VCaP (cell line): ENCODE data around the gene CACNA1A.
"Not testable (repeated sequence)": the region's sequence is repeated elsewhere in the genome, so short reads cannot be mapped to it uniquely, and the experiment has no call there.

Source experiments
- H3K27ac ChIP-seq: fragments of 450-650 bp; 2 replicates; pipeline ENCODE4 v1.5.1; 2017
- TF ChIP-seq, protein P1 (sequence below): fragments of 450-650 bp; conservative IDR thresholded peaks from 2 replicates; pipeline ENCODE4 v1.5.1; 2017; ENCODE audit warnings: mild to moderate bottlenecking, moderate library complexity

The CACNA1A gene

DNA sequence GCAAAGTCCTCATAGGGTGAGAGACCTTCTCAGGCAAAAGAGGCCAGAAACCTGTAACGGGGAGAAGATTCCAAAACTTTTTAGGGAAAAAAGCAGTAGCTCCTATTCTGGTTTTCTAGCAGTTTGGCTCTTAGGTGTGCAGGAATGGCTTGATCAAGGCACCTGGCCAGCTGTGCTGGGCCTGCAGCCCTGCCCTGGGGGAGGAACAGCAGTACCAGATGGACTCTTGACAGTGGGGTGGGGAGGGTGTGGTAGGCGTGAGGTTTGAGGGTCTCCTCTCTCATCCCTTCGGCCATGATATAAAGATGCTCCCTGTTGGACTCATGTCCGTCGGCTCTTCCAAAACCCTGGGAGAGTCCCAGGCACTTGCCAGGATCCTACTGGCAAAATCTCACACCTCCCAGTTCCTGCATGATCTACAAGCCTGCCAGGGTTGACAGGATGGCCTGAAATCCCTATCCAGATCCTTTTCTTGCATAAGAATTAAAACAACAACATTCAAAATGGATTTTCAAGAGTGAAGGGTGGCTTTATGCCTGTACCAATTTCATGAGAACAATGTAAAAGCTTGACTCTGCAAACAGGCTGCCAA is 235.7 kb downstream of the CACNA1A start:
- H3K27ac ChIP-seq: no peak overlapping the region
- TF ChIP-seq, protein P1, sequence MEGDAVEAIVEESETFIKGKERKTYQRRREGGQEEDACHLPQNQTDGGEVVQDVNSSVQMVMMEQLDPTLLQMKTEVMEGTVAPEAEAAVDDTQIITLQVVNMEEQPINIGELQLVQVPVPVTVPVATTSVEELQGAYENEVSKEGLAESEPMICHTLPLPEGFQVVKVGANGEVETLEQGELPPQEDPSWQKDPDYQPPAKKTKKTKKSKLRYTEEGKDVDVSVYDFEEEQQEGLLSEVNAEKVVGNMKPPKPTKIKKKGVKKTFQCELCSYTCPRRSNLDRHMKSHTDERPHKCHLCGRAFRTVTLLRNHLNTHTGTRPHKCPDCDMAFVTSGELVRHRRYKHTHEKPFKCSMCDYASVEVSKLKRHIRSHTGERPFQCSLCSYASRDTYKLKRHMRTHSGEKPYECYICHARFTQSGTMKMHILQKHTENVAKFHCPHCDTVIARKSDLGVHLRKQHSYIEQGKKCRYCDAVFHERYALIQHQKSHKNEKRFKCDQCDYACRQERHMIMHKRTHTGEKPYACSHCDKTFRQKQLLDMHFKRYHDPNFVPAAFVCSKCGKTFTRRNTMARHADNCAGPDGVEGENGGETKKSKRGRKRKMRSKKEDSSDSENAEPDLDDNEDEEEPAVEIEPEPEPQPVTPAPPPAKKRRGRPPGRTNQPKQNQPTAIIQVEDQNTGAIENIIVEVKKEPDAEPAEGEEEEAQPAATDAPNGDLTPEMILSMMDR: no peak

GRCh38 chr19:13269348-13269747 is 236.9 kb downstream of the CACNA1A start:
- H3K27ac ChIP-seq: no peak overlapping the region
- TF ChIP-seq, protein P1: no peak

- H3K27ac ChIP-seq: no peak overlapping the region
- TF ChIP-seq, protein P1: no peak
Measured at GRCh38 chr19:13267889-13268288, 238.4 kb downstream of the CACNA1A start.

GRCh38 chr19:13267131-13267530 is 239.1 kb downstream of the CACNA1A start:
- TF ChIP-seq, protein P1: no peak
- H3K27ac ChIP-seq: no peak overlapping the region

- TF ChIP-seq, protein P1: peak; percentile 72
- no peak overlapping the region for H3K27ac ChIP-seq
Measured at GRCh38 chr19:13262450-13262849, 243.8 kb downstream of the CACNA1A start.

DNA sequence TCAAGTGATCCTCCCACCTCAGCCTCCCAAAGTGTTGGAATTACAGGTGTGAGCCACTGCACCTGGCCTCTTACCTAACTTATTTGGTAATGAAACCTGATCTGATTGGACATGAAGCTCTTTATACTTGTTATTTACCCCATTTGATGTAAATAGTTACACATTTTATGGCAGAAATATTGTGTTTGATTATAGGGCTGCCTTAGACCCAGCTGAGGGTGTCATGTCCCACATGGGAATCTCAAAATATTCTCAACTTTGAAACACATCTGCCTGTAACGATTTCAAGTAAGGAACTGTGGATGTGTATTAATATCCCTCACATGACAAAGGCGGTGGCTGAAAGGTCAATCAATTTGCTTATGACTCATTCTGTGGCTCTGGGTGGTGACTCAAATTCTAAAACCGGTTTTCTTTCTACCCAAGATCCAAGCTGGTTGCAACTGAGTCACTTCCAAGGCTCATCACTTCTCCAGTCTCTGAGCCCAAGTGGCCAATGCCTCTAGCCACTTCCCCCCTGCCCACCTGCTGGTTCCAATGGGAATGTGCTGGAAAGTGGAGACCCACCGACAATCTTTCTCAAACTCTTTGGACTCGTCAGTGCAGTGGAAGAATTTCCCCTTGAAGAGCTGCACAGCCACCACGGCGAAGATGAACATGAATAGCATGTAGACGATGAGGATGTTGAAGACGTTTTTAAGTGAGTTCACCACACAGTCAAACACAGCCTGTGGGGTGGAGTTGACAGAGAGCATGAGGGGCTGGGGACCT is 245.2 kb downstream of the CACNA1A start:
- no peak overlapping the region for H3K27ac ChIP-seq
- TF ChIP-seq, protein P1: no peak

DNA sequence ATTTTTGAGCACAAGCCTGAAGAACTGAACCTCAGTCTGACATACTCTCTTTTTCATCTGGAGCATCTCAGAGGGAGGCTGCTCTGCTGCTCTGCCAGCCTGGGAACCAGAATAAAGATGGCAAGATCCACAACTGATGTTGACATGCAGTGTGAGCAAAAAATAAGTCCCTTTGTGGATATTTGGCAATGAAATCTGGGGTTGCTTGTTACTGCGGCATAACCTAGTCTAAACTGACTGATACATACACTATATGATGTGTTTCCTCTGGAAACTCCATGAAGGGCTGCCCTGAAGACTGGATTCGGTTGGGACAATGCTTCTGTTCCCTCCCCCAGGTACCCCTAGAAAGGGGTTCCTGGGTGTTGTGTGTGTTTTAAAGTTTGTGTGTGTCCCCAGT is 249.4 kb downstream of the CACNA1A start:
- H3K27ac ChIP-seq: no peak overlapping the region

DNA sequence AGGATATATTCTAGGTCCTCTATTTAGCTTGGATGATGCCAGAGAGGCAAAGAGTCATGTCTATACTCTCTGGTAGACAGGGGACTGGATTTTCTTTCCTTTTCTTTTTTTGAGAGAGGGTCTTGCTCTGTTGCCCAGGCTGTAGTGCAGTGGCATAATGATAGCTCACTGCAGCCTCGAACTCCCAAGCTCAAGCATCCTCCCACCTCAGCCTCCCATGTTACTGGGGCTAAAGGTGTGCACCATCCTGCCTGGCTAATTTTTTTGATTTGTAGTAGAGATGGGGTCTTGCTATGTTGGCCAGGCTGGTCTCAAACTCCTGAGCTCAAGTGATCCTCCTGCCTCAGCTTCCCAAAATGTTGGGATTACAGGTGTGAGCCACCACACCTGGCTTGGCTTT is 249.9 kb downstream of the CACNA1A start:
- H3K27ac ChIP-seq: not testable (repeated sequence)

More for the DNA sequence above, 249.4 kb downstream of the CACNA1A start:
- TF ChIP-seq, protein P1: no peak
